ENCODE results near the gene POLN.

DNA sequence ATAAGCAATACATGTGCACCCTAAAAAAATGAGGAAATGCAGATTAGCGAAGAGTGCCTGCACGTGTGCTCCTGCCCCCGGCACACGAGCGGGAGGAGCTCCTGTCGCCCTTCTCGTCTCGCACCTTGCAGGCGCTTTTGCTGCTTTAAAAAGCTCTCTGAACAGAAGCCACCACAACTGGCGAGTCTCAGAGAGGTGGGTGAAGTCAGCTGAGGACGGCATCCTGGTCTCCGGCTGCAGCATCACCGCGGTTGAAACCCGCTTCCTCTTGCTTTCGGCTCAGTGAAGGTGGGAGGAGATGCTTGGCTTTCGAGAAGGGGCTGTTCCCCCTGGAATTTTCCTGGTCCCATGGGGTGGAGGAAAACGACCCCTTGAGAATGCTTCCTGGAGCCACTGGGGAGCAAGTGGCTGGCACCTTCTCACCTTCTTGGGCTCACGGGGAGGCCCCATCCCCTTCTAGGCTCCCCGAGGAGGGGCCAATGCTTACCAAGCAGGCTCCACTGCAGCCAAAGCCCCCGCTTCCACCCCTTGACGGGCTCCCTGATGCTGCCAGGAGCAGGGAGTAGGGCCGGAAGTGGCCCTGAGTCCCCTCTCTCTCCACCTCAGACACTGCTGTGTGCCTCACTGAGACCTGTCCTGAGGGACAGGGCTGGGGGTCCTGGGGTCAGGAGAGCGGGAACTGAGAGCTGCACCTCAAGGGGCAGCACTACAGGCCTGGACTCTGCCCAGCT, 49.2 kb upstream of the POLN start:
- no peak for TF ChIP-seq CTCF (IDR thresholded peaks at IDR 0.05; ENCODE audit: low read length)
- TF ChIP-seq EZH2 (IDR thresholded peaks at IDR 0.05; ENCODE audit: borderline replicate concordance, low read length) = no peak
